ENCODE measurements around the gene STAT3.
"Not testable (repeated sequence)": the region's sequence is repeated elsewhere in the genome, so short reads cannot be mapped to it uniquely, and the experiment has no call there.

The STAT3 gene

GRCh38 chr17:42345396-42346073 is 42.7 kb downstream of the STAT3 start:
- no peak for DNase-seq

GRCh38 chr17:42342242-42343008 is 45.8 kb downstream of the STAT3 start:
- no peak for DNase-seq

DNA sequence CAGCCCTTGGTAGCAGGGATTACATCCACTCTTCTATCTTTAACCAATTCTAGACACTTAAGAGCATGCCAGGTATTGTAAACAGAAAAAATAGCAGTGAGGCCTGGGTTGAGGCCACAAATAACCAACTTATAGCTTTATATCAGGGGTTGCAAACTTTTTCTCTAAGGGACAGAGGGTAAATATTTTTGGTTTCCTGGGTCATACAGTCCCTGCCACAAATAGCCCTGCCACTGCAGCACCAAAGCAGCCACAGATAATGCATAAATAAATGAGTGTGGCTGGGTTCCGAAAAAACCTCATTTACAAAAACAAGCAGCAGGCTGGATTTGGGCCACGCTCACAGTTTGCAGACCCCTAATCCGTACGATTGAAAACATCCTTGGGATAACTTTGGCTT is 46.7 kb downstream of the STAT3 start:
- no peak for DNase-seq

DNA sequence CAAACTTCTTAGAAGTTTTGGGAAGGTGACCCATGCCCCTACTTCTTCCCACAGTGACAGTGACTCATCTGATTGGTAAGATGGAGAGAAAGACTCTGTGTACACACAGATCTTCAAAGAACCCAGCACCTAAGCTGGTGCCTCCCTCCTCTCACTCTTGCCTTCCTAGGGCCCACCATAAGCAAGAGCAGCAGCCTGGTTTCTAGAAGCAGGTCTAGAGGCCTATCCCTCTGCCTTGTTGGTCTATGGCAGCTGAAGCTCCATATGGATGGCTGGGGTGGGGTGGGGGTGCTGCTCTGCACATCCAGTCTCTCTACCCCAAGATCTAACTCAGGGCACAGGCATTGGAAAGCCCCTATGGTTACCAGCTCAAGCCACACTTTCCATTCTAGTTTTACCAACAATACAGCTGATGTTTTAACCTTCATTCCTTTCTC is 47.5 kb downstream of the STAT3 start:
- DNase-seq, result no peak

DNA sequence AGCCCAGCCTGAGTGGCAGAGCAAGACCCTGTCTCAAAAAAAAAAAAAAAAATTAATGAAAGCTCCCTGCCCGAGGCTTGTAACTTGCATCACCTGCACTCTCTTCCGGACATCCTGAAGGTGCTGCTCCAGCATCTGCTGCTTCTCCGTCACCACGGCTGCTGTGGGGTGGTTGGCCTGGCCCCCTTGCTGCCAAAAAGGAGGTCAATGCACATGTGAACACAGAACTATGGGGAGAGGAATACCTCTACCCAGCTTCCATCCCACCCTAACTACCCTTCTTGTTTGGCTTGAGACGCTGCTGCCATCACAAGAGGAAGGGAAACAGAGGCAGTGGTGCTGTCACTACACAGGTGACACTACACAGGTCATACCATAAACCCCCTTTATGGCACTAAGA is 49.0 kb downstream of the STAT3 start:
- DNase-seq, result no peak

DNA sequence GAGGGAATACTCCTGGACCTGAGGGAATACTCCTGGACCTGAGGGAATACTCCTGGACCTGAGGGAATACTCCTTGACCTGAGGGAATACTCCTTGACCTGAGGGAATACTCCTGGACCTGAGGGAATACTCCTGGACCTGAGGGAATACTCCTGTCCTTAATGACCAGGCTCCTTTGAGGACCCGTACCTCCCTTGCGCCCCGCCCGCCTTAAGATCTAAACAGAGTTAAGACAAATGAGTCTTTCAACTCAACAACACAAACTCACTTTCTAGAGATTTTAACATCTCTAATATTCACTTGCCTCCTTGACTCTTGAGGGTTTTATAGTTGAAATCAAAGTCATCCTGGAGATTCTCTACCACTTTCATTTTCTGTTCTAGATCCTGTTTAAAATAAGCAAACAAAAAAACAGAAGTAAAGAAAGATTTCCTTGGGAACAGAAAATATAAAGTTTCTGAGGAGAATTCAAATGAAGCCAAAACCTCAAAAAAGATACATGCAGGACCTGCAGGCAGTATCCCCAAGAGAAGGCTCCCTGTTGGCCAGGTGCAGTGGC is 49.7 kb downstream of the STAT3 start:
- DNase-seq, result no peak

- DNase-seq, result peak; percentile 44
These were observed 50.8 kb downstream of the STAT3 start for GRCh38 chr17:42337442-42337841.

GRCh38 chr17:42334677-42335076 is 53.6 kb downstream of the STAT3 start:
- DNase-seq, result no peak

- no peak for DNase-seq
These were observed 55.2 kb downstream of the STAT3 start for GRCh38 chr17:42333053-42333452.

DNA sequence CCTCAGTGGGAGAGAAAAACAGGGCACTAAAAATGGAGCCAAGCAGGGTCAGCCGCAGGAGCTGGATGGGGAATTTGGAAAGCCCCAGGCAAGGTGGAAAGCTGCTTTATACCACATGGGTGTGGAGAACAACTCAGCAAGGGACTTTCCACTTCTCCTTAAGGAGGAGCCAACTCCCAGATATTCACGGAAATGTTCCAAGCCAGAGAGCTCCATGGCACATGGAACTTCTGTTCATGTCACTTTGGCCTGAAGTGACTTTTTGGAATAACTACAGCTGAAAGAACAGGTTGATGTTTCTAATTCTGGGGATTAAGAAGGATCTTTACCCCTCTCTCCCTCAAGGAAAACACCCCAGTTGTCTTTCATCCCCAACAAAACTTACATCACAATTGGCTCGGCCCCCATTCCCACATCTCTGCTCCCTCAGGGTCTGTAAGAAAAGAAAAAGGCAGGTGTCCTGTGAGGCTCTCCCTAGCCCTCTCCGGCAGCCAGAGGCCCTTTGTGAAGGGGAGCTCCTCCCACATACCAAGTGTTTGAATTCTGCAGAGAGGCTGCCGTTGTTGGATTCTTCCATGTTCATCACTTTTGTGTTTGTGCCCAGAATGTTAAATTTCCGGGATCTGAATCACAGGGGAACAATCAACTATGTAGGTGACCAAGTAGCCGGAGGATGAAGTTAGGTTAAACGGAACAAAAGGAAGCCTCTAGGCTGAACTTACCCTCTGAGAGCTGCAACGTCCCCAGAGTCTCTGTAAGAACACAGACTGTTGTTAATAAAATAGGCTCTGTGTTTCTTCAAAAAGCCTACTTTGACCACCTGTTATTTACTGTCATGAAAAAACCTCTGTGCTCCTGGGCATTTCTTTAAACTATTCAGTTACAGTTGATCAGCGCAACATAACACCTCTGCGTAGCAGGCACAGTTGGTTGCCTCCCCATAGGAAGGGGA is 58.9 kb downstream of the STAT3 start:
- no peak for DNase-seq

DNA sequence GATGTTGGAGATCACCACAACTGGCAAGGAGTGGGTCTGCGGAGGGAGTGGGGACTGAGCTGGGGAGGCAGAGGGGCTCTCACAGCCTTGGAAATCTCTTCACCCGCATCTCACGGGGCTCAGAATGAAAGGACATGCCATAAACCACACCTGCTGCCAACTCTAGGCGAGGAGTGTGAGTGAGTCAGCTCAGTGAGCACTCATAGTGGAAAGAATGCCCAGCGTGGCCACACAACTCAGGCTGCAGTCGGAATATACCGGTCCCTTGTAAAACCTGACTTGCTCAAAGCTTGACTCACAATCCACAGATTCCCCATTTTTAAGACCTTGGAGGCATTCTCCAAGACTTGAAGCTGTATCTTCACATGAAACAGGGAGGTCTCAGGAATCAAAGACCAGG is 63.2 kb downstream of the STAT3 start:
- DNase-seq, result no peak

GRCh38 chr17:42323268-42323773 is 64.9 kb downstream of the STAT3 start:
- DNase-seq, result no peak

DNA sequence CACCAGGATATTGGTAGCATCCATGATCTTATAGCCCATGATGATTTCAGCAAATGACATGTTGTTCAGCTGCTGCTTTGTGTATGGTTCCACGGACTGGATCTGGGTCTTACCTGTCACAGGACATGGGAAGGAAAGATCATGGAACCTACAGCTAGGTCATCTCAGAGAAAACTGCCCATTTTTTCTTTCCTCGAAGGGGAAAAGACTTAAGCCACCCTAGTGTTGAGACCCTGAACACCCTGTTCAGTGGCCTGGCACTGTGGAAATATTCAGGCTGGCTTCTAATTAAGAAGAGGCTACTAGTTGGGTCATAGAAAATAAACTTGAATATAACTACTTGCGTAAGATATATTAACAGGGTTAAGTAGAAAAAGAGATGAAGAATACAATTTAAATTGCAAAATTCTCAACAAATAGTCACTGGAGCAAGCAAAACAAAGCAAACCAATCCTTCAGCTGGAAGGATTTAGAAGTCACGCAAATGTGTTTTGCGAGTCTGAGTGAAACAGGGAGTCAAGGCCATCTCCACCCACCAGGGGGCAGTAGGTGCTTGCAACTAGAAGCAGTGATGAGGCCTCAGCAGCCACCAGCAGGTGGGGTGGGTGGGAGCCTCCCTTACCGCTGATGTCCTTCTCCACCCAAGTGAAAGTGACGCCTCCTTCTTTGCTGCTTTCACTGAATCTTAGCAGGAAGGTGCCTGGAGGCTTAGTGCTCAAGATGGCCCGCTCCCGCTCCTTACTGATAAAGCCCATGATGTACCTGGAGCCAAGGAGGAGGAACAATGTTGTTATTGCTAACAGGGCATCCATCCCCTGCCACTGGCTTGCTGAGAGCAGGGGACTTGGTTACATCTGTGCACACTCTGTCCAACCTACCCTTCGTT is 65.6 kb downstream of the STAT3 start:
- DNase-seq, result peak; percentile 96

DNA sequence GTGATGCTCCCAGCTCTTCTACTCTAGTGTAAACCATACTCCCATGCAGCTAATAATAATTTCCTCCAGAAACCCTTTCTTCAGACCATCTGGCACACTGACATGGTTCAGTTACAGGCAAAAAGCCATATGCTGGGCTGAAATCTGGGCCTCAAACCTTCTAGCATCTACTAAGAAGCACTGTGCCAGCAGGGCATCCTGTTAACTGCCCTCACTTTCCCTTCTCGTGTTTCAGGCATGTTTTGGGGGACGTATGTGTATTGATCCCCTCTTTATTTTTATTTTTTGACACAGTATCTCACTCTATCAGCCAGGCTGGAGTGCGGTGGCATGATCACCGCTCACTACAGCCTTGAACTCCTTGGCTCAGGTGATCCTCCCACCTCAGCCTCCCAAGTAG is 66.7 kb downstream of the STAT3 start:
- DNase-seq, result no peak

DNA sequence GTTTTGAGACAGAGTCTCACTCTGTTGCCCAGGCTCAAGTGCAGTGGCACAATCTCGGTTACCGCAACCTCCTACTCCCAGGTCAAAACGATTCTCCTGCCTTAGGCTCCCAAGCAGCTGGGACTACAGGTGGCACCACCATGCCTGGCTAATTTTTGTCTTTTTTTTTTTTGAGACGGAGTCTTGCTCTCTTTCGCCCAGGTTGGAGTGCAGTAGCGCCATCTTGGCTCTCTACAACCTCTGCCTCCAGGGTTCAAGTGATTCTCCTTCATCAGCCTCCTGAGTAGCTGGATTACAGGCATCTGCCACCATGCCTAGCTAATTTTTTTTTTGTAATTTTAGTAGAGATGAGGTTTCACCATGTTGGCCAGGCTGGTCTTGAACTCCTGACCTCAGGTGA is 70.3 kb downstream of the STAT3 start:
- DNase-seq, result not testable (repeated sequence)

DNA sequence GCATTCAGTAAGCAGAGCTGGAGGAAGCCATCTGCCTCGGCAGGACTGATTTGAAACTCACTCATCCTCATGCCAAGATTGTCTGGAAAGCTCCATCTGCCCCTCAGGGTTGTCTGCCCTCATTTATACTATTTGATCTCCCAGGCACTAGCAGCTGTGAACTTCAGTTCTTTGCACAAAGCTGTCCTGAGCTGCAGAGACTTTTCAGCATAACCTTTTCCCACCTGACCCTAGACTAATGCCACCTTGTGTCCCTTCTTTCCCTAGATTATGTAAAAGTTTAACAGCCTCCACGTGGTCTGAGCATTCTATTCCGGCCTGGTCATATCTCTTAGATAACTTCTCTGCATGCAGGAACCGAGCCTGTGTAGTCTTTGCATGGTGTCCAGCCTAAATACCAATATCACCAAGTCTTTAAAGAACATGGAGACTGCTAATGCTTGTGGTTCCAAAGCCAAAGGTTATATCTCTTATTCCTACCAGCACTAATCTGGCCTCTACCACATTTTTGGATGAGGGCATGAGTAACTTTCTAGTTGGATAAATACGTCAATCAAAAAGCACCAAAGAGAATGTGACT is 70.9 kb downstream of the STAT3 start:
- no peak for DNase-seq

GRCh38 chr17:42316755-42317154 is 71.5 kb downstream of the STAT3 start:
- DNase-seq, result no peak

- no peak for DNase-seq
These were observed 72.7 kb downstream of the STAT3 start for GRCh38 chr17:42315402-42316156.

- DNase-seq, result no peak
These were observed 74.3 kb downstream of the STAT3 start for GRCh38 chr17:42313773-42314566.

DNA sequence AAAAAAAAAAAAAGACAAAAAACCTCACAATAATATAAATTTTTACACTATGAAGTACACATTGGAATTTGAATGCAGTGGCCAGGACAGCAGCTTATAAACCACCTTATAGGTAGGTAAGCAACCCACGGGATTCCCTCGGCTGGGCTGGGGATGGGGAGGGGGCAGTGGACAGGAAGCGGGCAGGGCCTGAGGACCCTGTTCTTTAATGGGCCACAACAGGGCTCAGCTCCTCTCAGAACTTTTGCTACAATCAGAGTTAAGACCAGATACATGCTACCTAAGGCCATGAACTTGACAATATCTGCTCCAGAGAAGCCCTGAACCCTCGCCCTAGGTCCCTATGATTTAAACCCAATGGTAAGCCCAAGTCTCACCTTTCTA is 74.9 kb downstream of the STAT3 start:
- no peak for DNase-seq

All from effector CD4-positive, alpha-beta T cell (primary cell).